Left kidney (tissue), 2 donors: ENCODE data around the gene PDE11A. TPM values are rescaled to one million over a fixed set of nuclear protein-coding genes. Genes with fewer than 3 reads are reported as not detected.

ENCODE experiments used
- DNase-seq: peaks from one replicate; pipeline ENCODE4 v3.0.0-alpha.2; 2013
- polyA plus RNA-seq: library from polyadenylated mRNA; unstranded; fragments of 120-200 nt; gene quantifications from one replicate; pipeline ENCODE4 v1.2.1, GENCODE V29; 2013; ENCODE audit not compliant: insufficient read length

PDE11A gene
- polyA plus RNA-seq, 1 donor, result 9.4 TPM

- no peak for DNase-seq
Measured at GRCh38 chr2:177598326-177599138, 474.0 kb downstream of the PDE11A start.

DNA sequence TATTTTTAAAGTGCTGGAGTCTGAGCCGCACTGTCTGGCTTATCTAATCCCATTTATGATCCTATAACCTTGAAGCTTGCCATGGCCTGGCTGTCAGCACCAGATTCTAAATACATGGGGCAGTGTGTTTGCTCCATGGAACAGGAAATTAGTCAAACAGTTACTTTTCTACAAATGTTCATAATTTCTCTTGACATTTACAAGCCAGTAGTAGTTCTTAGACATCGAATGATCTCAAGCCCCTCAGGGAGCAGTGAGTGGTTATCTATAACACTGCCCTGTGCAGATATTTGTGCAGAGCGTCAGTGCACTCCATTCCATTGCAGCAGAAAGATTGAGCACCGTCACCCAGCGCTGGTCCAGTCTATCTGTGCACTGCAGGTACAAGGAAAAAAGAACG, 474.8 kb downstream of the PDE11A start:
- DNase-seq, result no peak

DNA sequence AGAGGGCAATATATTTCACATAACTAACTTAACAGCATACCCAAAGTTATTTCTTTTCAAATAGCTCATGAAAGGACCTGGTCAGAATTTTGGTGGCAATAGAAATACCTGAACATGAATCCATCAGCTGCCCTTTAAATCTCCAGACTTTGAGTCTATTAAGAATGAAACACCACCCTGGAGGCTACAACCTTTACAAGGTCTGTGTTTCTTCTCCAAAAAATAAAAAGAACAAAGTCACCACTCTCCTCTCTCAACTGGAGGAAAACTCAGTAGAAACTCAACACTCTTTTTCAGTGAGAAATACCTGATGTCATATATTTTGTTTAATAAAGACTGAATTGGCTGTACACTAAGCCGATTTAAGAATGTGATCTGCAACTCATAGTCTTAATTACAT, 475.7 kb downstream of the PDE11A start:
- DNase-seq, result no peak

DNA sequence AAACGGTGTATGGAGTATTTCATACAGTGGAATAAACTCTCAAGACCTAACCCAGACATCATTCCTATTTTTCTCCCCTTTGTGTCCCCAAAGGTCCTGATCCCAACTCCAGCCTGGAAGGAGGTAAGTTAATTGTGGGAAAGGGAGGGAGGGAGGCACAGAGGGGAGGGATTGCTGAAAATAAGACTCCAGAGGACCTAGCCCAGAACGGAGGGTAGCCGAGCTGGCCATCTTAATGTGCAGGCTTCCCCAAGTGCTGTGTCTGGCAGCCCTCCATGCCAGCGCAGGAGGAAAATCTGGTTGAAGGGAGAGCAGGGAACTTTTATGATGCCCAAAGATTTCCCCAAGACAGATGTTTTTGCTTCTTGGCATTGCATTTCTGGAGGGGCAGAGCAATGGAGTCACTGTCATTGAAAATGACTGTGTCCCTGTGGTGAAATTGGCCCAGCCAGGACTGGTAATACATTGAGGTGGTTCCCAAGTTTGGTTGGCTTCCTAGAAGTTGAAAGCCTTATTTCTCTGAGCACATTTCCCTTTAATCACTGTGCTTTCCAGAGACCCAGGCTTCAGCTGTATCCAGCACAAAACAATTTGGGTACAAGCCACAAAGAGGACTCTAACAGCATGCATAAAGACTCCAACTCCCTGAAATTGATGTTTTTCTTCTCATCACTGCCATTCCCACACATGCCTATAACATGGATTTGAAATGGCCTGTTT, 477.3 kb downstream of the PDE11A start:
- DNase-seq, result no peak

GRCh38 chr2:177593402-177593801, 479.2 kb downstream of the PDE11A start:
- no peak for DNase-seq

DNA sequence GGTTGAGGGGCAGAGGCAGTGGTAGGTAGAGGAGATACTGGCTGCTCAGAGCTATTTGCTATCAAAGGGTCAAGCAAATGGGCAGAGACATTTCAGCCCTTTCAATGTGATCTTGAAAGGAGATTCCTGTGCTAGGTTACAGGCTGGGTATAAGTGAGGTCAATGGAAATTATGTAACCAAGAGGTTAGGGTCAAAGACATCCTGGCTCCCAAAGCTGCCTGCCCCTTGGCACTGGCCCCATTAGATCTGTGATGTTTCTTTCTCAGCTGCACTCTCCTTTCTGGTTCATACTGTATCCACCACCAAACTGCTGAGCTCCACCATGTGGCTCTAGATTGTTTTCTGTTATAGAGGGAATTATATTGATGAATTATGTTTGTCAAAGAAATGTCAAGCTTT, 479.6 kb downstream of the PDE11A start:
- DNase-seq, result no peak

DNA sequence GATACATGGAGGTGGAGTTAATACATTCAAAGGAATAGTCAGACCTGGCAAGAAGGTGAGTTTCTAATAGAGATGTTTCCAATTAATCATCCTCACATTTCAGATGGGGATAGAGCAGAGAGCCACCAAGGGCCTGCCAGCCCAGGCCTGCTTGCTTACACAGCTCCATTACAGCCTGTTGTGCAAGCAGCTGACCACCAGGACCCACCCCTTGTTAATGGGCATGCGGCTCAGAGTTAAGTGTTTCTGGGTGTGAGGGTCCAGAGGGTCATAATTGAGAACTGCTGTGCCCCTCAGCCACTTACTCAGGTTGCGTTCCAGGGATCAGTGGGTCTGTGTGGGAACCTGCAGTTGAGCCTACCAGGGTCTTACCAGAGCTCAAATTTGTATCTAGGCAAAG, 480.2 kb downstream of the PDE11A start:
- no peak for DNase-seq

GRCh38 chr2:177589186-177589585, 483.4 kb downstream of the PDE11A start:
- no peak for DNase-seq

GRCh38 chr2:177588671-177589070, 483.9 kb downstream of the PDE11A start:
- DNase-seq, result no peak

DNA sequence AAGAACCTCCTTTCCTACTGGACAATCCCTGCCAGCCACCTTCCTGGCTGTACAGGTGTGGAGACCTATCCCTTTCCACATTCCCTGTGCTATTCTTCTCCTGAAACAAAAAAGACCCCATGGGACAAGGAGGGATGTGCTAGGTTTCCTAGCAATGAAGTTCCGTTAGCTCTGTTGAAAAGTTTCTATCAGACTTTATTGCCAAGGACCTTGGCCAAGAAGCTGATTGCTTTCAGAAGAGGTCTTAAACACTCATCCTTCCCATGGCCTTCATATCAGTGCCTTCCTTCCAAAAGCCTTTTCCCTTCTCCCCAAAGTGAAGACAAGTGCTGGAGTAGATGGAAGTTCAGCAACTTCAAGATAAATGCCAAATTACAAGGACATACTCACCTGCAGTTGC, 485.2 kb downstream of the PDE11A start:
- DNase-seq, result no peak

DNA sequence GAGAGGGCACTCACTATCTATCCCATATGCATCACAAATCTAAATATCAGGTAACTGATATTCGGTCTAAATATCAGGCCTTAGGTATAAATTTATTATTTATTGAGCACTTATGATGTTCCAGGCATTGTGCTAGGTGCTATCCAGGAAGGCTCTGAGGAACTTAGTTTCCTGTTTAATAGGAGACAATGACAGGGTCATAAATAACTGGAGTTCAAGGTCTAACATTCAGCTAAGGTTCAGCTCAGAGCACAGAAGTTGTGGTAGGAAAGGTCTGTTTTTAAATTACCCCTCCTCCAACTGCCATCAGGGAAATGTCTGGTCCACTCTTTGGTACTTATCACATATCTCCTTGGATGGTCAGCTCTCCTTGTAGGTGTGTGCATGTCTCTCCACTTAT, 486.4 kb downstream of the PDE11A start:
- no peak for DNase-seq

DNA sequence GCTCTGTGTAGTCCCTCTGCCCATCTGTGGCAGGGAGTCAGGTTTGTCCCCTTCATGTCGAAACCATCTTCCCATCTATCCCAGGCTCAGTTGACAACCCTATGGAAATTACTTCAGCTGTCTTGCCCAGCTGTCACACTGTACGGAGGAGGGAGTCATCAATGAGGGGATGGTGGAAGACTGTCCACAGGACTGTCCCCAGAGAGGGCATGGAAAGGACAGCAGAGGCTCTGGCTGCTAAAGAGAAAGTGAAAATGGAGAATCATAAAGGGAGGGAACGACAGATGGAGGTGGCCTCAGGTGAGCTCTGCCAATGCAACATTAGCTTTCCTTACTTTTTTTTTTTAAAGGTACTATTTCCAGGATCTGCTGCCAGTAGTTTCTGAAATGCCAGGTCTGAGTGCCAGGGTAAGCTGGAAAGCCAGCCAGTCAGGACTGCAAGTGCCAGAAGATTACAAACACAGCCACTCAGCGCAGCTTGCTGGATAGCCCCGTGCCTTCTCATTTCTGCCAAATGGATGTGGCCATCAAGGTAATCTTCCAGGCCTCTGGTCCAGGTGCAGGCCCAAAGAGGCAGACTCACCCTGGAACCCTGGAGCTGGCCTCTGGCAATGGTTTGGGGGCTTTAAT, 487.2 kb downstream of the PDE11A start:
- DNase-seq, result no peak

DNA sequence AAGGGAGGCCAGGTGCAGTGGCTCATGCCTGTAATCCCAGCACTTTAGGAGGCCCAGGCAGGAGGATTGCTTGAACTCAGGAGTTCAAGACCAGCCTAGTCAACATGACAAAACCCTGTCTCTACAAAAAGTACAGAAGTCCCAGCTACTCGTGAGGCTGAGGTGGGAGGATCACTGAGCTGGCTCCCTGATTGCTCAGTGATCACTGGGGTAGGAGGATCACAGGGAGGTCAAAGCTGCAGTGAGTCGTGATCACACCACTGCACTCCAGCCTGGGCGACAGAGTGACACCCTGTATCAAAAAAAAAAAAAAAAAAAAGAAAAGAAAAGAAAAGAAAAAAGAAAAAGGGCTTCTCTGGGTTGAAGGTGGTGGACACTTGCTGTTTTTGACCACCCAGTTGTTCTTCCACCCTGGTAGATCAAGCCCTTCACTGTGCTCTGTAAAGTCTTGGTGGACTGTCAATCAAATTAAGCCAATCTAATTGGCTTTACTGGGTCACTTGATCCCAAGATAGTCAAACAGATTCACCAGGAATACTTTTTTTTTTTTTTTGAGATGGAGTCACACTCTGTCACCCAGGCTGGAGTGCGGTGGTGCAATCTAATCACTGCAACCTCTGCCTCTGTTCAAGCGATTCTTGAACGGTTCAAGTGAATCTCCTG, 488.4 kb downstream of the PDE11A start:
- no peak for DNase-seq

GRCh38 chr2:177582000-177582399, 490.6 kb downstream of the PDE11A start:
- DNase-seq, result no peak

- no peak for DNase-seq
Measured at GRCh38 chr2:177579486-177580036, 493.0 kb downstream of the PDE11A start.

DNA sequence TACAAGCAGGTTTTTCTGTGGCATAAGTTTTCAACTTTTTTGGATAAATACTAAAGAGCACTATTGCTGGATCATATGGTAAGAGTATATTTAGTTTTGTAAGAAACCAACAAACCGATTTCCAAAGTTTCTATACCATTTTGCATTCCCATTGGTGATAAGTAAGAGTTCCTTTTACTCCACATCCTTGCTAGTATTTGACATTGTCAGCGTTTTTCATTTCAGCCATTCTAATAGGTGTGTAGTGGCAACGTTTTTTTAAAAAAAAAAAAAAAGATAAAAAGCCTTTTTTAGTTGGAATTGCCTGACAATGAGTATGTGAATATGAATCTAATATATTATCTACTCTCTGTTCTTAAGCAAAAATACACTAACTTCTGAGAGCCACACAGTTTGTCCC, 494.1 kb downstream of the PDE11A start:
- no peak for DNase-seq

DNA sequence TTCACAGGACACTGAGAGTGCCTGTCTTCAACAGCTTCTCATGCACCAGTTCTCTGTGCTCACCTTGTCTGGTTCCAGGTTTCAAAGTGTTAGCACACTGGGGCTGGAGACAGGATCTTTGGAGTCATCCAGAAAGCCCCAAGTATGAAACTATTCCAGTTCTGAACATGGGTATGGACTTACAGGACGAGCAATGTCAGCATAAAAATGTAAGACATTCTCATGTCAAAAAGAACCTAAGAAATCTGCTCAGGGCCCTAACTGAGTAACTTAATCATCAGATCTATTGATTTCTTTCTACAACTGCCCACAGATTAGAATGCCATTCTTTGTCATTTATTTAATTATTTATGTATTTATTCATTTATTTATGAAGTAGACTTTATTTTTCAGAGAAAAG, 495.5 kb downstream of the PDE11A start:
- no peak for DNase-seq

DNA sequence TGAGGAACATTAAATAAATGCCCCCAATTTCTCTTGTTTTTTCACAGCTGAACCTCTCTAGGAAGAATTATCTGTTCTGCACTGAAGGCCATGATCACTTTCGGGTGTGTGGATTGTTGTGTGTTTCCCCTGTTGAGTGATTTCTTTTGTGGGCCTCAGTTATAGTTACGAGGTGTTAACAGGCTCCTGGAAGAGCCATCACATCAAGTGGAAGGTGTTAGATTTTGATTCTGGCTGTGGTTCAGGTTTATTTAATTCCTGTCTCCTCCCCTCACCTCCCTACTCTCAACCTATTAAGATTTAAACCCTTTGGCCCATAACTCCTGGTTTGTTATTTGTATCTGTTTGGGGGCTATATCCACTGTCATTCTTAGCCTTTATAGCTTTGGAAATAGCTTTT, 497.2 kb downstream of the PDE11A start:
- DNase-seq, result no peak

- no peak for DNase-seq
Measured at GRCh38 chr2:177574356-177574755, 498.2 kb downstream of the PDE11A start.
